Epidermal melanocyte (primary cell): Measurements from ENCODE around the gene TMEM179.
A peak's percentile ranks its signal among the peaks of the same experiment; 100 is the strongest.

ENCODE experiments used
- DNase-seq: peaks from one replicate; pipeline ENCODE4 v3.0.0; 2011; ENCODE audit warnings: low spot score; ENCODE audit not compliant: insufficient read length

Gene TMEM179

DNA sequence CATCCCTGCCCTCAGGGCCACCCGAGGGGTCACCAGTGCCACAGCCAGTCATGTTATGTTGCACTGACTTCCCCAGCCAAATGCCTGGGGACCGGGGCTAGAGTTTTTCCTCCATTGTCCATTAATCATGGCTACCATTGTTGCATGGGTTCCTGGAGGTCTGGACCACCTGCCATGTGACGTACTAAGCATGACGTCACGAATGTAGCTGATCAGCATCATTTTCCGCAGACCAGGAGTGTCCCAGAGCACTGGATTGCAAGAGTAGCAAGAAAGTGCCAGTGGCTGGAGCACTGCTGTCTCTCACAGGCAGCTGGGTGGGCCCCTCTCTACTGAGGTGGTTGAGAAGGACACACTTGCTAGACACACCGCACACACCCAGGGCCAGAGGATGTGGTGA is 31.9 kb downstream of the TMEM179 start:
- DNase-seq = no peak

DNA sequence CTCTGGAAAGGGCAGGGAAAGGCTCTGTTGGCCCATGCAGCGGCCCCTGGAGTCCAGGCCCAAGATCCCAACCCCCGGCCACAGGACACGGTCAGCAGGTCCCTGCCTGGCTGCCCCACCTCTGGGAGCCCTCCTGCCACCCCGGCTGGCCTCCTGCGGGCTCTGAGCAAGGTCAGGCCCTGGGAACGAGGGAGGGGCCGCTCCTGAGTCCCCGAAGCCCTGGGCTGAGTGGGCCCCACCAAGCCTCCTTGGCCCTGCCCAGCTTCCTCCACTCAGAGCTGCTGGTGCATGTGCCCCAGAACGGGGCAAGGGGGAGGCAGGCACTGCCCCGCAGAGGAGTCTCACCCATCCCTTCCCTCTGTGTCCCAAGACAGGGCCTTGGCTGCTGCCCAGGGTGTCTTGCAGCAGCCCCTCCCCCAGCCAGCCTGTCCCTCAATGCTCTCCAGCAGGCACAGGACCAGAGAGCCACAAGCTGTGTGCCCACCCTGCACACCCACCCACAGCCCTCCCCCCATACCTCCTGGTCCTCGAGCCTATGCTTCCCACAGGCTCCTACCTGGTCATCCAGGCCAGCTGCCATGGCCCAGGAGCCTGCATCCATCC is 32.4 kb downstream of the TMEM179 start:
- no peak for DNase-seq

DNA sequence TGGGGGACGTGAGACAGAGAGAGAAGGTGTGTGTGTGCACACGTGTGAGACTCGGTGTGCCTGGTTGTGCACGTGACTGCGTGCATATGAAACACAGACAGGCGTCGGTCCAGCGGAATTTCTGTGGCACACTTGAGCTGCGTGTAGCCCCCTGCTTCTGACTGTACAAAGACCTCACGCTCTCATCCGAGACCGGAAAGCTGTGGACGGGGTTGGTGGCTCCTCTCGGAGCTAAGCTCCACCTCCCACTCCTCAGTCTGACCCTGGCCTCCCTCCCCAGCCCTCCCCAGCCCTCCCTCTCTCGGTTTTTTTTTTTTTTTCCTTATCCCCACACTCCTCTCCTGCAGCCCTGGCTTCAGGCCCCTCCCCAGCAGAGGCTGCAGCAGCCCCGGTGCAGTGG is 33.3 kb downstream of the TMEM179 start:
- no peak for DNase-seq

DNA sequence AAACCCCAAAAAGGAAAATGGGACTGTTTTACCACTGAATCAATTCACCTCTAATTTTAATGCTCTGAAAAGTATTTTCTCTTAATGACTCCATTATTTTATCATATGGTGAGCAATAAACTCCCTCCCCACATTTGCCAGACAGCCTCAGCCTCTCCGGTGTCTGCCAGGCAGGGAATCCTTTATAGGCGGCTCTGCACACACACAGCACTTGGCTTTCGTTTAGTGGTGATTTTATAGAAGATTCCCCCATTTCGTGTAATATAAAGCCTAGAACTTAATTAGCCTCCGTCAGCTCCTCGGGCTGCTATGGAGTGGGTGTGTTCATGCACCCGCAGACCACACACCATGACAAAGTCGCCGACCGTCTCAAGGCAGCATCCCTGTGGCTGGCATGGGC is 35.1 kb downstream of the TMEM179 start:
- DNase-seq = no peak

DNA sequence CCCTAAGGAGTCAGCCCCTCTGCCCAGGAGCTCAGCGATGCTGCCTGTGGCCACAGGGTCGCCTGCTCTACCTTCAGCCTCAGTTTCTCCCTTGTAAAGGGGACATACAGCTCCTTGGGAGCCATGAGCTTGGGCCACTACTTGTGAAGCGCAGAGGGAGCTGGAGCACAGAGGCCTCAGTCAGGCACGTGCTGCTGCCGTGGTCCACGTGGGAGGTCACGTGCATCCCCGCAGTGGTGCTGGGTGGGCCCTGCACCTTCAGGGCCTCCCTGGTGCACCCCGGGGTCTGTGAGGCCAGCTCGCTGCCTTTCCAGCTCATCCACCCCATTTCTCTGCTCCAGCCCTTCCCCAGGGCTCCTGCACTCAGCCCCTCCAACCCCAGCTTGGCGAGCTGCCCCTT is 36.0 kb downstream of the TMEM179 start:
- DNase-seq = no peak

DNA sequence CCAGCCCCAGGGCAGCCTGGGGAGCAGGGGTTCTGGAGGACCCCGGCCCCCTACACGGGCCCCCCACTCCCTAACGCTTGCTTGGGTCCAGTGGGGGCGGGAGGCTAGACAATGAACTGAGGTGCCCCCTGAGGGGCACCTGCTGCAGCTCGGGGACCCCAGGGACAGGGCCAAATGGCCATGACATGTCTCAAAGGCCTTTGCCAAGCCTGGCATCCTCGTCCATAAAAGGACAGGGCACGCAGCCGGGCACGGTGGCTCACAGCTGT is 36.7 kb downstream of the TMEM179 start:
- no peak for DNase-seq

DNA sequence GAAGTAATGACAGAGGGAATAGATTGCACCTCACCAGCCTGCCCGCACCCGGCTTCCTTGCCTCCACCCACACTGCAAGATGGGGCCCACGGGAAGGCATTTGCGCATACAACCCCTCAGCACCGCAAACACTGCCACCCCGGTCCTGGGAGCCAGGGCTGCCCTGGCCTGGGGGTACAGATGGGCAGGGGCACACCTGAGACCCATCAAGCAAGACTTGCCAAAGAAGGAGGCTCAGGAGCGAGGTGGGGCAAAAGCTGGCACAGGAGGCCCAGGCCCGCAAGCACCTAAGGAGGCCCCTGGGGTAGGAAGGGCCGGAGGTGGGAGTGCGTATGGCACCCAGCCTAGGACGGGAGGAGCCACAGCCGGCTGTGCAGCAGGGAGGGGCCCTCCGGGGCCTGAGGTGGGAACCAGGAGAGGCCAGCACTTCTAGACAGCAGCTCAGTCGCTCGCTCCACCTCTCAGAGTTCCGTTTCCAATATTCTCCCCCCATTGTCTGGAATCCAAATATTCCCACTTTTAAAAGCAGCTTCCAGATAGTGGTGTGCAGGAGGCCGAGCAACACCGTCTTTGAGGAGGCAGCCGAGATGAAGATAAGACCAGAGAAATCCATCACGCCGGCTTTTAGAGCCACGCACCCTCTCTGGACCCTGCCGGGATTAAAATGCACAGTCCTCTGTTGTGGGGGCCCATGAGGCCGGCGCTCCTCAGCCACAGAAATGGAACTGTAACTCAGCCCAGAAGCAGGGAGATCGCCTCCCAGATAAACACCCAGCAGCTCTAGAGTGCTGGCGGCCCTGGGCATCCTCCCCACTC is 37.2 kb downstream of the TMEM179 start:
- no peak for DNase-seq

DNA sequence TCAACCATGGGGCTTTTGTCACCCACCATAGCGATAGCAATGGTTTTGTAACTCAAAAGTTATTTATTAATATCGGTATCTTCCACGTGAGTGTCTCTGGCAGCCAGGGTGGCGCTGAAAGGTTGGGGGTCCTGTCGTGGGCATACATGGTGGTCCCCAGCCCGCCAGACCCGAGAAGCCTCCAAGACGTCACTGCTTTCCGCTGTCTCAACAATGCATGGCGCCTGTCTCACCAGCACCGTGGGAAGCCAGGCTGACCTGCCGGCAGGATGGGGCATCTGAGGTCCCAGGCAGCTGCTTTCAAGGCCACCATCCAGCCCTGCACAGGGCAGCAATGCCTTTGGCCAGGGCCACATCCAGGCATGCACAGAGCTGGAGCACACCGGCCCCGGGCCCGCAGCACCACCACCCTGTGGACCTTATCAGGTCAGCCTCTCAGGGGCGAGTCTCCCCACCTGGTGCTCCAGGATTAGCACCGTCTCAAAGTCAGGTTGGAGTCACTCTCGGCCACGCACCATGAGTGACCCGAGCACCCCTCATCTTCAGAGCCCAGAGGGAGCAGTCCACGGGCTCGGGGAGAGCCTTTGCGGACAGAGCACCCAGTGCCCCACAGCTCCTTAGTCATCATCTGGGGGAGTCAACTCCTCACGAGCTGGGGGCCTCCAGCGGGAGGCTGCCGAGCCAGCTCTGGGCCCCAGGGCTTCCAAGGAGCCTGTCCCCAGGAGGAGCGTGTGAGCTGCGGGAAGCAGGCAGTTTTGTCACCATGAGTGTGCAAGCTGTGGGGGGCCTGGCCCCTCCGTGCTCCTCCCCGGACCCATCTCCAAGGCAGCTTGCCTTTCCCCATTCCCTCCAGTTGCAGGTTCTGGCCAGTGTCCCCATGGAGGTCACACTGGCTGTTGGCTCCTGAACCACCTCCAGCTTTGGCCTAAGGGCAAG is 39.6 kb downstream of the TMEM179 start:
- no peak for DNase-seq

DNA sequence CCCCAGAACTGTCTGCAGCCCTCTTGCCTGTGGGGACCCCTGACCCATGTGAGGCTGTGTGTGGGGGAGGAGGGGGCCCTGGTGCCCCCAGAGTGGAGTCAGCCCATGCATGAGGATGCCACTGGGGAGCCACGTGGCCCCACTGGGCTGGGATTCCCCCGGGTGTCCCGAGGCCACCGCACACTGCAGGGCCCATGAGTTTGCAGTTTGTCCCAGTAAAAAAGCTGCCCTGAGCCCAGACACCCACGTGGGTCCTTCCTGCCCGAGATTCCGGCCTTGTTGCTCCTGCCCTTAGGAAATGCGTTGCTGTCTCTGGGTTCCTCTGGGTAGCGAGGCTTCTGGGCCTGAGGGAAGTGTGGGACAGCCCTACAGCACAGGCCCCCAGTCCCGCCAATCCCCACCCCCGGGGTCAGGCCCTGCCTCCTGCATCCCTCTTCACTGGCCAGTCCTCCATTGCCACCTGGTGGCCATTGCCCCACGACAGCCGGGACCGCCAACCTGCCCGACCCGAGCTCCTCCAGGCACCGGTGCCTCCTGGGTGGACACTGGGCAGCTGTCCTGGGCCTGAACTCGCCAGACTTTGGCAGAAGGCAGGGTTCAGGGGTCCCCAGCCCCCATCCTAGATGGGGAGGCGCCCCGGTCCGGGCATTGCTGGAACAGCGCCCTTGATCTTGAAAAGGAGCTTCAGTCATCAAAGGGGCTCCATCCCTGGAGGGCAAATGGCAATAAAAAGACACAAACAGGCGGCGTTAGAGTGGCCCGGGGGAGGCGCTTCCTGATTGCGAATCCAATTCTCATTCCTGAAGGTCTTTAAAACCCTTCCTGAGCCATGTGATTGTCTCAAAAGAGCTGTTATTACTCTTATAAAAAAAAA is 40.6 kb downstream of the TMEM179 start:
- peak; percentile 87 for DNase-seq

DNA sequence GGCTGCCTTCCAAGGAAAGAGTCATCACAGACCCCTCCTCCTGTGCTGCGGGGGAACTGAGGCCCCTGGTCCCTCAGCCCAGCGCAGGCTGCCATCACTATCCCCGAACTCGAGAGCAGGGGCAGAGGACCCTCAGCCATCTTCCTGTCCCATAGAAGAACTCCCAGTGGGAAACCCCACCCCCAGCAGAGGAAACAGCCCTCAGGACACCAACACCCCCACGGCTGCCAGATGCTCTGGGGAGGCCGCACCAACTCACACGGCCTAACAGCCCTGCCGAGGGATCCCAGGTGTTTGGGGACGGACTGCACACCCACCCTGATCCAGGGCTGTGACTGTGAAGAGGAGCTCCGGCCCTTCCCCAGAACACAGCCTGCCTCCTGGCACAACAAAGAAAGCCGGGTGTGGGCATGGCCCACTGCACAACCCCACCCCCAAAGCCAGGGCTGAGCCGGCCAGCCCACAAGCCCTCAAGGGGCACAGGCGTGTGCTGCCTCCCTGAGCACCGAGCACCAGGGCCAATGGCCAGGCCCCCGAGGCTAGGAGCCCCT is 41.3 kb downstream of the TMEM179 start:
- DNase-seq = no peak

DNA sequence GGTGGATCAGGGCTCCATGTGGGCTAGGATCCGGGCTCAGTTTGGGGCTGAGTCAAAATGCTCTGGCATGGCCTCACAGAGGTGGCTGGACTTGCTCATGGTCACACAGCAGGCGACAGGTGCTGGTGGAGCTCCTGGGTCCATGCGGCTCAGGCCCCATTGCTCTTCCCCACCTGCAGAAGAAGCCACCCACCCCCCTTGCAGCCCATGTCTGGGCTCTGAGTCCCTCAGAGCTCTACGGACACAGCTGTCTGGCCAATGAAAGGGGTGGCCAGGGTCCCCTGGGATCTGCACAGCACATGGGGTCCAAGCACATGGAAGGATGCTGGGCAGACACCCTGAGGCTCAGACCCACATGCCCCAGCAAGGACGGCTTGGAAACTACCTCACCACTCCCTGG is 42.0 kb downstream of the TMEM179 start:
- no peak for DNase-seq

DNA sequence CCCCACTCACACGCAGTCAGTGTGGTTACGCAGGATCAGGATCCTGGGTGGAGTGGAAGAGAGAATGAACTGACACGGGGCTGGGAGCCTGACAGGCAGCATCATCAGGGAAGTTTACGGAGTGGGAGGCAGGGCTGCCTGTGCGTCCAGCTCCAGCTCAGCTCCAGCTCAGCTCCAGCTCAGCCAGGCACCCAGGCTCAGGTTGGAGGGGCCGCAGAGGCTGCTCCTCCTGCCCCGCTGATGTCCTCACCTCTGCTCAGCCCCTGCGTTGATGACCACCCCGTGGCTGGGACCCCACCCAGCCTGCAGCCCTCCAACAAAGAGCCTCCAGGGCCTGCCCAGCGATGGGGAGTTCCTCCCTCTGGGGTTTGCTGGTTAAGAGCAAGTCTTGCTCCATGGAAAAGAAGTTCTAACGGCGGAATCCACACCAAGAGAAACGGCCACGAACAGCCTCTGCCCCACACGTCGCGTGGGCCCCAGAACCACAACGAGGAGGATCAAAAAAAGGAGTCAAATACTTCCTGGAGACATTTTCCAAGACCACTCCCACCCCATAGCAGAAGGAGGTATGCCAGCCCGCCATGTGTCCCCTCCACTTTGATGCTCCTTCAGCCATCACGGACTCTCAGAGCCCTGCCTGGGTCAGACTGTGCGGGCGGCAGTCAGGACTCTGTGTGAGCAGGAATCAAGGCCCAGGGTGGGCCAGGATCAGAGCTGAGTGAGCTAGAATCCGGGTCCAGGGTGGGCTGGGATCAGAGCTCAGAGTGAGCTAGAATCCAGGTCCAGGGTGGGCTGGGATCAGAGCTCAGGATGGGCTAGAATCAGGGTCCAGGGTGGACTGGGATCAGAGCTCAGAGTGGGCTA is 42.7 kb downstream of the TMEM179 start:
- DNase-seq = no peak

DNA sequence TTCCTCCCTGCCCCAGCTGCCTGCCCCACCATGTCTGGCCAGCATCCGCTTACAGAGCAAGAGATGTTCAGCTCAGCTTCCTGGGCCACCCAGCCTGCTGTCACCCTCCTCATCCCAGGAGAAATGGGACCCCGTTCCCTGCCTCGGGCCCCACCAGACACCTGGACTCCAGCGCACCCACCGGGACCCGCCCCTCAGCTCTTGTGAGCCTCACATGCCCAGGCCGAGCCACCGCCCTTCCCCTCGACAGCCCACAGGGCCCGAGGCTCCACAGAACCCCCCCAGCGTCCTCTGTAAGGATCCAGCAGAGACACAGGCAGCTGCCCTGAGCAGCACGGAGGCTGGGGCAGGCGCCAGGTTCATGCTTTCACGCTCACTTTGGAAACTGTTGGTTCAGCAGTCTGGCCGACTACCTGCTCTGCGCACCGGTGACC is 43.4 kb downstream of the TMEM179 start:
- DNase-seq = no peak

DNA sequence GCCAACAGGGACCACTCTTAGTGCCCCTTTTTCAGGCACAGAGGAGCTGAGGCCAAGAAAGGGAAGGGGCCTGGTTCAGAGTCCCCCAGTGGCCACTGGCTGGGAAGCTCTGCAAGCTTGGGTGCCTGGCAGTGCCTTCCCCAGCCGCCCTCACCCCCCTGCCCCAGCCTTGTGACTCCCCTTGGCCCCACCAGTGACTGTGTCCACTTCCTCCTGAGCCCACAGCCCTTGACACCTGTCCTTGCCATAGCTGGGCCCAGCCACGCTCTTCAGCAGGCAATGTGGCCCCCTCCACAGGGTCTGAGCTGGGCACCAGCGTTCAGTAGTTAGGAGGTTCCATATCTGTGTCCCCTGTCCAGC is 44.0 kb downstream of the TMEM179 start:
- no peak for DNase-seq

DNA sequence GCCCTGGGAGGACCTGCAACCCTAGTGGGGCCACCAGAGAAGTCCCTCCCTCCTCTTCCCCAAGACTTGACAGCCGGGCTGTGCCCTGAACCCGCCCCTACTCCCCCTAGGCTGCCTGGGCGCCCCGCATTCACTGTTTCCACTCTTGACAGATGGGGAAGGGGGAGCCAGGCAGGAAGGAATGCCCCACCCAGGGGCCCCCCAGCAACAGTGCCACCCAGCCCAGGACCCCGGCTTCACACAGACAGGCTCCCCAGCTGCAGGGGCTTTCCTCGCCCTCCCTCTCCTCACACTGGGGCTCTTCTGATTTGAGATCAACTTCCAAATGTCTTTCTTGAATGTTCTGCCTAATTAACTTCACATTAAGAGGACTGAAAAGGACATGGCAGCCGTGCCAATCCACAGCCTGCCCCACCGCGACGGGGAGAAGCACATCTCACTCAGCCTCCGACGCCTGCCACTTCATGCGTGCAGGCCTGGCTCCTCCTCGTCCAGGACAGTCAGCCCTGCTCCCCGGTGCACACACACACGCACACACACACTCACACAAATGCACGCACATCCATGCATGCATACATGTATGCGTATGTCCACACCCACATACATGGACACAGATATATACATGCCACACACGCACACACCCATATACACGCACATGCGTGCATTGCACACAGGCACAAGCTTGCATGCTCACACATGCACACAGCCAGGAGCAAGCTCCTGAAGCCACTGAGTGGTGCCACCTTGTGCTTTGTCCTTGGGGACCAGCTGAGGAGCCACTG is 44.6 kb downstream of the TMEM179 start:
- DNase-seq = no peak

DNA sequence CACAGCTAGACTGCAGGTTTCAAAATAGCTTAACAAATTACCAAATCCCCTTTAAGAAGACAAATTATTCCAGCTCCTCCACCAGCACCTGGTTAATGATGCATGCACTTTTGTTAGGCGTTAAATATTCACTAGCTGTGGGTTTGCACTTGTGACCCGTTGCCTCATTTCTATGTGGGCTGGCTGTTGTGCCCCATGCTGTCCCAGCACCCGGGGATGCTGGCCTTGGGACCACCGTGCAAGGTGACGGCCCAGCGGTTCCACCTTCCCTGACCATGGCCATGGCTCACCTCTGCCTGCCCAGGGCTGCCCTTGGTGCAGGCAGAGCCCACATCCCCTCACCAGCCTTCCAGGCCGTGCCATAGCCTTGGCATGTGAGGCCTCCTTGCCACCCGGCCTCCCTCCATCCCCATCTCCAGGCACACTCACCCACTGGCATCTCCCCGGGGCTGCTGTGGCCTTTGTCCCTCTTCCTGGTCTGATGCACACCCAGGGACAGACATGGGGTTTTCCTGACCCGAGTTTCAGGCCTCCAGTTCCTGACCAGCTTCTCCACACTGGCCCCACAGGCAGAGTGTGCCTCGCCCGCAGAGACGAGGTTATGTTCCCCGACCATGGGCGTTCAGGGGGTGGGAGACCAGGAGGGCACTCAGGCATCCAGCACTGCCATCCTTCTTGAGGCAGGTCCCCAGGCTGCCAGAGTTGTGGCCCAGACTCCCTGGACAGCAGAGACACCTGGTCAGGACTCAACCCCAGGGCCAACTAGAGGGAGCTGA is 45.4 kb downstream of the TMEM179 start:
- no peak for DNase-seq

DNA sequence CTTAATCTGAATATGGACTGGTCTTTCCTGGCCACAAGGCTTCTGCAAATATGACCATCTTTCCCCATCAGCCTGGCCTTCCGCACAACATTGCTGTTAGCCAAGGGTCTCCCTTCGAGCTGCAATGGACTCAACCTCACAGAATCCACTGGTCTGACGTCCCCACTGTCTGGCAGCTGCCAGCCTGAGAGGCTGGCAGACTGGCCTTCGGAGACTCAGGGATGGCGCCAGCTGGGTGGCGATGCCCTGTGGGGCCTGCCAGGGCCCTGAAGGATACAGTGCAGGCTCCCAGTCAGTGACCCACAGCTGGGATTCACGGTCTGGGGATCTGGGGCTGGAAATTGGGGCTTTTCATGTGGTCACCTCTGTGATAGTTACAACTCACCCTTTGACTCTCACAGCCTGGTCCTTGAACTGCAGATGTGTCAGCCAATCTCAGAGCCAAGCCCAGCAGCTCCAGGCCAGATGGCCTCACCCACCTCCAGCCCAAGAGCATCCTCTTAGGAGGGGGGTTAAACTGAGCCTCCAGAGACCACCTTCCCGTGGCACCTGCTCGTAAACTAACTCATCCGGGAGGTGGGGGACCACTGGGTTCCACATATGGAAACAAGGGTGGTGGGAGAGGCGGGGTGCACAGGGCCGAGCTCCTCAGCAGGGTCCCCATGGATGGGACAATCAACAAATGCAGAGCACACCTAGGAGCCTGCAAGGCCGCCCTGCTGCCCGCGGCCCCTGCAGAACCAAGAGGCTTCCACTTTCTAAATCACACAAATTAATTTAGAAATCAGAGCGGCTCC is 46.1 kb downstream of the TMEM179 start:
- DNase-seq = no peak

DNA sequence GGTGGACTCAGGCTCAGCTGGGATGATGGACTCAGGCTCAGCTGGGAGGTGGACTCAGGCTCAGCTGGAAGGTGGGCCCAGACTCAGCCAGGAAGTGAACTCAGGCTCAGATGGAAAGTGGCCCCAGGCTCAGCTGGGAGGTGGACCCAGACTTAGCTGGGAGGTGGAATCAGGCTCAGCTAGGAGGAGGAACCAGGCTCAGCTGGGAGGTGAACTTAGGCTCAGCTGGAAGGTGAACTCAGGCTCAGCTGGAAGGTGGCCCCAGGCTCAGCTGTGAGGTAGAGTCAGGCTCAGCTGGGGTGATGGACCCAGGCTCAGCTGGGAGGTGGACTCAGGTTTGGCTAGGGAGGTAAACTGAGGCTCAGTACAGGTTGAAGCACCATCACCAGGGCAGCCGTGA is 46.8 kb downstream of the TMEM179 start:
- DNase-seq = no peak
